HL-60 (cell line): ENCODE data around the gene SVBP.

Experiments used
- DNase-seq, 2 experiments: peaks; one replicate each; pipeline ENCODE4 v3.0.0-alpha.2; 2010 to 2020; ENCODE audit warnings: low read depth in 1 of 2, low spot score in 1 of 2
- H3K27ac ChIP-seq: fragments of 250-450 bp; sonication (Bioruptor Pico); replicated peaks from 2 replicates; pipeline ENCODE4 v1.5.1; 2020; ENCODE audit warnings: mild to moderate bottlenecking, moderate library complexity
- H3K27me3 ChIP-seq: fragments of 250-450 bp; sonication (Bioruptor Pico); 2 replicates; pipeline ENCODE4 v1.5.1; 2021; ENCODE audit warnings: mild to moderate bottlenecking, moderate library complexity; ENCODE audit not compliant: insufficient read depth, poor library complexity, severe bottlenecking
- H3K4me3 ChIP-seq: replicated peaks from 2 replicates; pipeline ENCODE4 v1.5.1; 2011; ENCODE audit warnings: mild to moderate bottlenecking, control low read depth, low read length; ENCODE audit not compliant: insufficient read depth
- CTCF ChIP-seq: IDR thresholded peaks from one replicate; pipeline ENCODE4 v1.5.1; 2011; ENCODE audit warnings: low read length, control low read depth, inconsistent platforms; ENCODE audit not compliant: insufficient read depth
- GABPA ChIP-seq: IDR thresholded peaks from 2 replicates; pipeline ENCODE4 v1.6.1; 2012; ENCODE audit warnings: low read depth
- POLR2AphosphoS5 ChIP-seq: IDR thresholded peaks from 2 replicates; pipeline ENCODE4 v1.6.1; 2012; ENCODE audit warnings: low read depth
- REST ChIP-seq: IDR thresholded peaks from 2 replicates; pipeline ENCODE4 v1.6.1; 2012; ENCODE audit warnings: low read depth; ENCODE audit not compliant: insufficient replicate concordance
- SPI1 ChIP-seq: IDR thresholded peaks from 2 replicates; pipeline ENCODE4 v1.6.1; 2012; ENCODE audit warnings: low read depth, mild to moderate bottlenecking, borderline replicate concordance

The SVBP gene

GRCh38 chr1:42831273-42831672 lies 14.1 kb upstream of the SVBP start:
- H3K4me3 ChIP-seq = no peak overlapping the region
- H3K27ac ChIP-seq = no peak overlapping the region
- no peak for TF ChIP-seq POLR2AphosphoS5
- no peak for TF ChIP-seq REST
- TF ChIP-seq GABPA = no peak
- TF ChIP-seq CTCF = no peak
- TF ChIP-seq SPI1 = no peak
- H3K27me3 ChIP-seq = no peaks in the 10 kb centered on the region
- DNase-seq = no peak

- TF ChIP-seq CTCF (no peak), SPI1 (no peak), REST (no peak), POLR2AphosphoS5 (no peak), GABPA (no peak)
- no peak overlapping the region for H3K27ac ChIP-seq
- no peak for DNase-seq
- H3K4me3 ChIP-seq = no peak overlapping the region
- H3K27me3 ChIP-seq = no peaks in the 10 kb centered on the region
These were observed 13.4 kb upstream of the SVBP start for GRCh38 chr1:42830631-42831030.

GRCh38 chr1:42825036-42825851 lies 8.0 kb upstream of the SVBP start:
- Histone ChIP-seq H3K27me3 (no peaks in the 10 kb centered on the region), H3K27ac (no peak overlapping the region), H3K4me3 (no peak overlapping the region)
- no peak for TF ChIP-seq SPI1
- TF ChIP-seq REST = no peak
- TF ChIP-seq GABPA = no peak
- TF ChIP-seq POLR2AphosphoS5 = no peak
- TF ChIP-seq CTCF = no peak
- DNase-seq = no peak
